Transverse colon (tissue), 4 donors: ENCODE measurements around the gene DIAPH3. TPM values are rescaled to one million over a fixed set of nuclear protein-coding genes. Genes with fewer than 3 reads are reported as not detected.

Experiments used
- DNase-seq: peaks from one replicate; pipeline ENCODE4 v3.0.0-alpha.2; 2019
- H3K27ac ChIP-seq, 4 donors: fragments of 200-600 bp; sonication (generic); 2 replicates each; pipeline ENCODE4 v1.5.1; 2016 to 2018; ENCODE audit warnings: inconsistent platforms in 4 of 4
- H3K27me3 ChIP-seq: fragments of 200-600 bp; sonication (generic); 2 replicates; pipeline ENCODE4 v1.5.1; 2017; ENCODE audit warnings: inconsistent platforms
- H3K36me3 ChIP-seq, 4 donors: fragments of 200-600 bp; sonication (generic); 2 replicates each; pipeline ENCODE4 v1.5.1; 2017 to 2019; ENCODE audit warnings: inconsistent platforms in 4 of 4
- H3K4me1 ChIP-seq, 4 donors: fragments of 200-600 bp; sonication (generic); 2 replicates each; pipeline ENCODE4 v1.5.1; 2017 to 2020; ENCODE audit warnings: inconsistent platforms in 4 of 4
- H3K4me3 ChIP-seq, 4 donors: fragments of 200-600 bp; sonication (generic); 1 replicate in 1 of 4; 2 replicates in 3 of 4; pipeline versions ENCODE4 v1.5.1 to v1.6.1; 2017 to 2019; ENCODE audit warnings: inconsistent platforms in 4 of 4
- H3K9me3 ChIP-seq, 2 donors: fragments of 200-600 bp; sonication (generic); 2 replicates each; pipeline ENCODE4 v1.5.1; 2017 to 2019; ENCODE audit warnings: inconsistent platforms in 2 of 2
- EP300 ChIP-seq: sonication (generic); formaldehyde crosslinking; IDR thresholded peaks from one replicate; pipeline ENCODE4 v1.6.1; 2017; ENCODE audit warnings: antibody characterized with exemption, low read depth
- POLR2A ChIP-seq: fragments of 450-650 bp; IDR thresholded peaks from one replicate; pipeline ENCODE4 v1.6.1; 2016; ENCODE audit warnings: antibody characterized with exemption, mild to moderate bottlenecking, moderate library complexity
- POLR2AphosphoS5 ChIP-seq, 3 donors: sonication (generic); formaldehyde crosslinking; IDR thresholded peaks; one replicate each; pipeline ENCODE4 v1.6.1; 2016; ENCODE audit warnings: antibody characterized with exemption in 3 of 3
- in situ Hi-C, 4 donors: fragments of 200-750 bp; cut with MboI; loops; one replicate each; pipeline versions ENCODE4 v1.15.0 to v1.15.1; 2017; ENCODE audit warnings: low sequenced_read_pairs in 3 of 4, low pct_ligation_motif_present in 1 of 4, low pct_unique_long_range_greater_than_20kb in 1 of 4
- intact Hi-C: fragments of 100-400 bp; cut with DNase I; formaldehyde crosslinking; loops from one replicate; pipeline ENCODE4 v1.15.1; 2023; ENCODE audit warnings: low total_unique reads
- small RNA-seq, 4 donors: library from RNA; depleted of rRNA; stranded (forward); fragments of <200 nt; gene quantifications; one replicate each; pipeline ENCODE3, GENCODE V24; 2016
- total RNA-seq, 4 donors: library from RNA; depleted of rRNA; stranded (reverse); fragments of >200 nt; gene quantifications; one replicate each; pipeline ENCODE4 v1.1.0, GENCODE V29; 2016
- TF ChIP-seq, protein P1 (sequence below), 5 experiments: fragments of 200-600 bp in 3 of 5; fragments of 450-650 bp in 2 of 5; sonication (generic) in 3 of 5; IDR thresholded peaks; 1 replicate in 2 of 5; 2 replicates in 3 of 5; pipeline ENCODE4 v1.5.1; 2016 to 2017; ENCODE audit warnings: antibody characterized with exemption in 5 of 5, inconsistent platforms in 3 of 5, mild to moderate bottlenecking in 2 of 5, moderate library complexity in 1 of 5

Gene DIAPH3
- total RNA-seq, 4 donors from 2014 or later = 0.95 to 1.6 (median 1.2) TPM

DNA sequence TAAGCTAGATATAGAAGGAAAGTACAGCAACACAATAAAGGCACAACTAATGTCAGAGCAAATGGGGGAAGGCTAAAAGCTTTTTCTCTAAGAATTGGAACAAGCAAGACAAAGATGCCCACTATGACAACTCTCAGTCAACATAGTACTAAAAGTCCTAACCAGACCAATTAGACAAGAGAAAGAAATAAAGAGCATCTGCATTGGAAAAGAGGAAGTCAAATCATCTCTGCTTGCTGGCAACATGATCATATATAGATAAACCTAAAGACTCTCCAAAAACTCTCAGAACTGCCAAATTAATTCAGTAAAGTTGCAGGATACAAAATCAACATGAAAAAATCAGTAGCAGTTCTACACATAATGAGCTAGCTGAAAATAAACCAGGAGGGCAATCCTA, 542.0 kb downstream of the DIAPH3 start:
- Histone ChIP-seq H3K27ac (no peak overlapping the region), H3K4me1 (no peaks in the 10 kb centered on the region), H3K36me3 (no peaks in the 10 kb centered on the region), H3K4me3 (no peak overlapping the region), H3K27me3 (no peaks in the 10 kb centered on the region), H3K9me3 (peaks cover 7 to 12% of the 10 kb centered on the region in 2 donors)
- no peak for TF ChIP-seq POLR2A
- TF ChIP-seq, protein P1, sequence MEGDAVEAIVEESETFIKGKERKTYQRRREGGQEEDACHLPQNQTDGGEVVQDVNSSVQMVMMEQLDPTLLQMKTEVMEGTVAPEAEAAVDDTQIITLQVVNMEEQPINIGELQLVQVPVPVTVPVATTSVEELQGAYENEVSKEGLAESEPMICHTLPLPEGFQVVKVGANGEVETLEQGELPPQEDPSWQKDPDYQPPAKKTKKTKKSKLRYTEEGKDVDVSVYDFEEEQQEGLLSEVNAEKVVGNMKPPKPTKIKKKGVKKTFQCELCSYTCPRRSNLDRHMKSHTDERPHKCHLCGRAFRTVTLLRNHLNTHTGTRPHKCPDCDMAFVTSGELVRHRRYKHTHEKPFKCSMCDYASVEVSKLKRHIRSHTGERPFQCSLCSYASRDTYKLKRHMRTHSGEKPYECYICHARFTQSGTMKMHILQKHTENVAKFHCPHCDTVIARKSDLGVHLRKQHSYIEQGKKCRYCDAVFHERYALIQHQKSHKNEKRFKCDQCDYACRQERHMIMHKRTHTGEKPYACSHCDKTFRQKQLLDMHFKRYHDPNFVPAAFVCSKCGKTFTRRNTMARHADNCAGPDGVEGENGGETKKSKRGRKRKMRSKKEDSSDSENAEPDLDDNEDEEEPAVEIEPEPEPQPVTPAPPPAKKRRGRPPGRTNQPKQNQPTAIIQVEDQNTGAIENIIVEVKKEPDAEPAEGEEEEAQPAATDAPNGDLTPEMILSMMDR (IDR thresholded peaks at IDR 0.05) = no peak
- TF ChIP-seq EP300 = no peak
- TF ChIP-seq POLR2AphosphoS5 (IDR thresholded peaks at IDR 0.05) = no peak
- in situ Hi-C loops = no loop called here
- no peak for DNase-seq
- intact Hi-C loops = no loop called here

Small RNAs within 50 kb of the gene (small RNA-seq; reads per million reads assigned to genes)
- gene RN7SL375P = 0 reads per million in 4 donors
- 0 to 0.28 (median 0.09) reads per million in 4 donors for gene RNY4P28

Other genes starting within 250 kb of the DIAPH3 start
- gene TDRD3, start 233.3 kb upstream of the DIAPH3 start, total RNA-seq = 10 to 100 TPM; 20.9 to 73.4 (median 33.9) TPM